ENCODE results near the gene BAG2.

BAG2 gene

DNA sequence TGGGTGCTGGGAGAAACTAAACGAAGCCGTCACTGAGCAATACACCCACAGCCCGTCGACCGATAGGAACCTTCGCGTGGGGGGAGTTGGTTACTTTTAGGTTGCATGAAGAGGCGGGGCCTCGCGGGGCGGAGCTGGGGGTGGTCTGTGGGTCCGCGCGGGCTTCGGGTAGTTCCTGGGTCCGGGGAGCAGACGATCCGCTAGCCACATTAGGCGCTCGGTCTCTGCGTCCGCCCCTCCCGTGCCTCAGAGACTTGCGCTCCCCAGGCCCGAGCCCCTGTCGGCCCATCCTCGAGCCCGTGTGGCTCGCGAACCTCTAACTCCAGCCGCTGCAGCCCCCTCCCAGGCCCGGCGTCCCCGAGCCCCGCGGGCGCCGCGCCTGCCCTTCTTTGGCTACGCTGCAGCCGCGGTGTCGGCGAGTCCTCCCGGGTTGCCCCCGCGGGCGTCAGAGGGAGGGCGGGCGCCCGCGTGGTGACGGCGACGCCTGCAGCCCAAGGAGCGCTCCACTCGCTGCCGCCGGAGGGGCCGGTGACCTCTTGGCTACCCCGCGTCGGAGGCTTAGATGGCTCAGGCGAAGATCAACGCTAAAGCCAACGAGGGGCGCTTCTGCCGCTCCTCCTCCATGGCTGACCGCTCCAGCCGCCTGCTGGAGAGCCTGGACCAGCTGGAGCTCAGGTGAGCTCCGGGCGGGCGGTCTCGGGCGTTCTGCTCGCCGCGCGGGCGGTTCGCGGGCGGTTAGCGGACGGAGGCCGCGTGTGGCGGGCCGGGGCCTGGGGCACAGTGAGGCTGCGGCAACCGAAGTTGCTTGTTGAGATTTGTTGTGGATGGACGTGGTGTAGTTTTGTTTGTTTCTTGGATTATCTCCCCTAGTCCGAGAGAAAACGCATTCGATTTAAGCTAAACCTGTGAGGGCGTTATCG, at the start of gene BAG2:
Gene BAG2, plus strand, starts transcription at position 191 of the 920 bp plus-strand sequence. Its CDS starts 372 bp downstream, at position 563.
- DNase-seq, result peak; percentile 84

DNA sequence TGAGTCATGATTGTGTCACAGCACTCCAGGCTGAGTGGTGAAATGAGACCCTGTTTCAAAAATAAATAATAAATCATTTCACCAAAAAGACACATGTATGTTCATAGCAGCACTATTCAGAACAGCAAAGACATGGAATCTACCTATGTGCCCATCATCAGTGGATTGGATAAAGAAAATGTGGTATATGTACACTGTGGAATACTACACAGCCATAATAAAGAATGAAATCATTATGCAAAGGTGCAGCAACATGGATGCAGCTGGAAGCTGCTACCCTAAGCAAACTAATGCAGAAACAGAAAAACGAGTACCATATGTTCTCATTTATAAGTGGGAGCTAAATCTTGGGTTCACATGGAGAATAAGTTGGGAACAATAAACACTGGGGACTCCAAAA, 49.0 kb upstream of the BAG2 start:
- no peak for DNase-seq

DNA sequence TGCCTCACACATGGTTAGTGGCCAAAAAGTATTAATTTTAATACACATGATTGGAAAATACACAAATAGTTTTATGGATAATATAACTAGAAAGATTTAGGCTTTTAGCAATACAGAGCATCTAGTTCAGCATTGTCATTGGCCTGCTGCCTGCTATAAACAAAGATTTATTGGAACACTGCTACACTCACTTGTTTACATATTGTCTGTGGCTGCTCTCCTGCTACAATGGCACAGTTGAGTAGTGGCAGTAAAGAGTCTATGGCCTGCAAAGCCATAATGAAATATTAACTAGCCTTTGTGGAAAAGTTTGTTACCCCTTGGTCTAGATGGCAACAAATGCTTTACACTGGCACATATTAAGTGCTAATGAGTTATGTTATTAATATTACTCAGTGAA, 44.4 kb upstream of the BAG2 start:
- DNase-seq, result no peak

DNA sequence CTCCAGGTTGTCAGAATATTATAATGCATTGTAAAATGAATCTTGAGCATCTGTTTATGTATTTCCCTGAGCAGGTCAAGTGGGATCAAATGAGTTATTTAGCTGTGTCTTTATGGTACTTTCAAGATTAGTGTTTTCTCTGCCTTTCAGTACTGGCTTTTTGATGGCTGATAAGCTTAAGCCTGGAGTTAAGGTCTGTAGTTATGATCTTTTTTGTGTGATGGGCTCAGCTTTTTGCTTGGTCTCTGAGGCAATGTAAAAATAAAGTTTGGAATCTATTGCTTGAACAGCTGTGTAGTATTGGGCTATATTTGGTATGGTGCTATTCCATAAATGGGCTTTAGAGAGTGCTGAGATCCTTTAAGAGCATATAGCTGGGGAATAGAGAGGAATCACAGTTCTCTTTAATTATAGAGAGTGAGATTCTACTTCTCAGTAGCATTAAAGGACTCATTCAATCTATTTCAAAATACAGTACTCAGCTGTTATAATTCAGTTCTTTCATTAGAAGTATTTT, 41.4 kb upstream of the BAG2 start:
- no peak for DNase-seq

DNA sequence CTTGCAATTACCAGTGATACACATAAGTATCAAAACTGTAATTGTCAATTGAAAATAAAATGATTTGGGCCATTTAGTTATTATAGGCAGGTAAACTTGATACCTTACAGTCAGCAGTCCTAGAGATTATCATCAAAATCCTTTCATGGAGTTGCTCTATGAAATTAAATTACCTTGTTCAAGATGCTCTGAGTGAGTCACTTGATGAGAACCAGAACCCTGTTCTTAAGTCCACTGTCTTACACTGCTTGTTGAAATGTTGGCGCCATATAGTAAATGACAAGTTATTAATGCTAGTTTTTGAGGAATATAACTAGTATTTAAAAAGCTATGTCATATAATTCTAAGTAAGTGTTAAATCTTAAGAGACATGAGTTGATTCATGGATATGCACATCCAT, 37.2 kb upstream of the BAG2 start:
- no peak for DNase-seq

DNA sequence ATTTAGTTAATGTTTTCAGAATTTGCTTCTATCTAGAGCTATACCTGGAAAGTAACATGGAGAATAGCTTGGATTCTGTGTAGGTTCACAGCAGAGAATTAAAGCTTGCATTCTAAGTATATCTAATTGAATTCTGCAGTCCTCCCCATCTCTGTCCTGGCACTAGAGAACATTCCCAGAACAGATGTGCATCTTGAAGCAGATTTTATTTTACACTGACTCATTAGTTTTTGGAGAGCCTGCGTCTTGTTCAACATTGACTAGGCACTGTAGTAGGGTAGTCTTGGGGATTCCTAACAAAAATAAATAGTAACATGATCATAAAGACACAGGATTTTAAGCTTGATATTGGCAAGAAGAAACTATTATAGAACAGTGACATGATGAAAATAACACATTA, 36.2 kb upstream of the BAG2 start:
- no peak for DNase-seq

DNA sequence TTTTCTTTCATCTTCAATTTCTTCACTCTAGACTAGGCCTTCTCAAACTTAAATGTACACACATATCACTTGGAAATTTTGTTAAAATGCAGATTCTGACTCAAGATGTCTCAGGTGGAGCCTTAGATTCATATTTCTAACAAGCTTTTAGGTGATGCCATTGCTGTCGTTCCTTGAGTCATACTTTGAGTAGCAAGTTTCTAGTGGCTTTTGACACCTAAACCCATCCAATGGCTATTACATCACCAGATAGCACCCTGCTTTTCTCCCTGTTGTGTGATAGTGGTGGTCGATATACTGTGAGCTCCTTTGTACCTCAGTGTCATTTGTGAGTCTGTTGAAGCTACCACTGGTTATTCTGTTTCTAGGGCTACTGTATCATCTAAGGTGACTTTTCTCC, 34.8 kb upstream of the BAG2 start:
- no peak for DNase-seq

DNA sequence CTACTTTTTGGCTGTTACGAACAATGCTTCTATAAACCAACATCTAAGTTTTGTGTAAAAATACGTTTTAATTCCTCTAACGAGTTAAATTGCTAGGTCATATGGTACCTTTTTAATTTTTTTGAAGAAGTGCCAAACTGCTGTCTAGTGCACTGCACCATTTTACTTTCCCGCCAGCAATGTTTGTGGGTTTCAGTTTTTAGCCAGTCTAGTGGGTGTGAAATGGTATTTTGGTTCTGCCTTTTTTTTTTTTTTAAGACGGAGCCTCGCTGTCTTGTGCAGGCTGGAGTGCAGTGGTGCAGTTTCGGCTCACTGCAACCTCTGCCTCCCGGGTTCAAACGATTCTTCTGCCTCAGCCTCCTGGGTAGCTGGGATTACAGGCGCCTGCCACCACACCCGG, 34.1 kb upstream of the BAG2 start:
- DNase-seq, result no peak

DNA sequence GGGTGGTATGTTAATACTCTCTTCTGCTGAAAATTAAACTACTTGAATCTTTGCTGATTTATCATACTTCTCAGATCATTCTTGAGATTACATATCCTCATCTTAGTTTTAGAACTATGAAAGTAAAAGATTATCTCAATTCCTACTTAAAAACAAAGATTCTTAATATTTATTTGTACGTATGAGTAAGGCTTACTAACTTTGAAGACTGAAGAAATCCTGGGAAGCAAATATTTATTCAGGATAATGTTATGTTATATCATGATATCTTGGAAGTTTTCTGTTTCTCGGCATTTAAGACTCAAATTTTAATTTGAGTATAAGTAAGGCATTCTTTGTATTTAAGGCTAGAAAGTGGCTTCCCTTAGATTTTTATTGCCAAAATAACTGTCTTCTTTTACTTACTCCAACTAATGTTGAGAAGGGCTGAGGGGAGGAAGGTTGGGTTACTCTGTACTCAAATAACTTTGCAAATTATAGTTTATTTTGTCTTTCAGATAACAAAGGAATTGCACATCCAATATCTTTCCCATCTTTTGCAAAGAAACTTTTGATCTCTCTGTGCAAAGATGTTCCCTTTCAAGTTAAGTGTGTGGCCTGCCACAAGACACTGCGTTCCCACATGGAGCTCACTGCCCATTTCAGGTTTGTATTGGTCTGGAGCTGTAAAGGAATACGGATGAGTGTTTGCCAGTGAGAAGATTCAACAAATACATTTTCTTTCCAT, 30.5 kb upstream of the BAG2 start:
- DNase-seq, result no peak

DNA sequence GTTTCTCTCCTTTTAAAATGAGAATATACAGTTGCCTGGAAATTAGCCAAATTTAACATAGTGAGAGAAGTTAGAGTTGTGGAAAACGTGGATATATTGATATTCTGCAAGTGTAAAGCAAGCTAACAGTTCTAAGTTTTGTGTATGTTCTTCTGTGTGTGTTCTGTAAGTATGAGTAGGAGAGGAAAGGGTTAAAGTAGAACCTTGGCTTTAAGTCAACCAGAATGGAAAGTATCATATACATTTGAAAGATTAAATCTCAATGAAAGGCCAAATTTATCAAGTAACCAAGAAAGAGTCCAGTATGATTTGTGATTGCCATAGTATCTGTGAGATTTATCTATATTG, 30.0 kb upstream of the BAG2 start:
- no peak for DNase-seq

DNA sequence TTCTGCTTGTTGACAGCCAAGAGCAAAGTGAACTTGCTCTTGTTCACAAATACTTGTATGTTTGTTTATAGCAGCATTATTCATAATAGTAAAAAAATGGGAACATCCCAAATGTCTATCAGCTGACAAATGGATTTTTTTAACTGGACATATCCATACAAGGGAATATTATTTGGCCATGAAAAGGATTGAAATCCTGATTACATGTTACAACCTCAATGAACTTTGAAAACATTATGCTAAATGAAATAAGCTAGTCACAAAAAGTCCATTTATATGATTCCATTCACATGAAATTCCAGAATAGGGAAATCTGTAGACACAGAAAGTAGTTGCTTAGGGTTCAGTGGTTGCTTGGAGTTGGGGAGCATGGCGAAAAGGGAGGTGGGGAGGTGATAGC, 28.4 kb upstream of the BAG2 start:
- no peak for DNase-seq

DNA sequence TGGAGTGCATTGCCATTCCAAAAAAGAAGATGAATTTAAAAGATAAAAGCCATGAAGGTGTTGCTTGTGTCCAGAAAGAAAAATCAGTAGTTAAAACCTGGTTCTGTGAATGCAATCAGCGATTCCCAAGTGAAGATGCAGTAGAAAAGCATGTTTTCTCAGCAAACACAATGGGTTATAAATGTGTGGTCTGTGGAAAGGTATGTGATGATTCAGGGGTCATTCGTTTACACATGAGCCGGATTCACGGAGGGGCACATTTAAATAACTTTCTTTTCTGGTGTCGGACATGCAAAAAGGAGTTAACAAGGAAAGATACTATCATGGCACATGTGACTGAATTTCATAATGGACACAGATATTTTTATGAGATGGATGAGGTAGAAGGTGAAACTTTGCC, 24.7 kb upstream of the BAG2 start:
- no peak for DNase-seq

DNA sequence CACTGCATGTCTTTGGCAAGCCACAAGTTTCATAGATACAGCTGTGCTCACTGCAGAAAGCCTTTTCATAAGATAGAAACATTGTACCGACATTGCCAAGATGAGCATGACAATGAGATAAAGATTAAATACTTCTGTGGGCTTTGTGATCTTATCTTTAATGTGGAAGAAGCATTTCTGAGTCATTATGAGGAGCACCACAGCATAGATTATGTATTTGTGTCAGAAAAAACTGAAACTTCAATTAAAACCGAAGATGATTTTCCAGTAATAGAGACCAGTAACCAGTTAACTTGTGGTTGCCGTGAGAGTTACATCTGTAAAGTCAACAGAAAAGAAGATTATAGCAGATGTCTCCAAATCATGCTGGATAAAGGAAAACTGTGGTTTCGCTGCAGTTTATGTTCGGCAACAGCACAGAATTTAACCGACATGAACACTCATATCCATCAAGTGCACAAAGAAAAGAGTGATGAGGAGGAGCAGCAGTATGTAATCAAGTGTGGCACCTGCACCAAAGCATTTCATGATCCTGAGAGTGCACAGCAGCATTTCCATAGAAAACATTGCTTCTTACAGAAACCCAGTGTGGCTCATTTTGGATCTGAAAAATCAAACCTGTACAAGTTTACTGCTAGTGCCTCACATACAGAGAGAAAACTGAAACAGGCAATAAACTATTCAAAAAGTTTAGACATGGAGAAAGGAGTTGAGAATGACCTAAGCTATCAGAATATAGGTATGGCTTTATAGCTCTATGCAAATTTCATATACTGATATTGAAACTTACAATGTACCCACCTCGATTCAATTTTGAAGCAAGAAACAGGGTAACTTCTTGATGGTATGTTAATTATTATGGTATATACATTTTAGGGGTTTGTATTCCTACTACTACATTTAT, 23.9 kb upstream of the BAG2 start:
- no peak for DNase-seq

DNA sequence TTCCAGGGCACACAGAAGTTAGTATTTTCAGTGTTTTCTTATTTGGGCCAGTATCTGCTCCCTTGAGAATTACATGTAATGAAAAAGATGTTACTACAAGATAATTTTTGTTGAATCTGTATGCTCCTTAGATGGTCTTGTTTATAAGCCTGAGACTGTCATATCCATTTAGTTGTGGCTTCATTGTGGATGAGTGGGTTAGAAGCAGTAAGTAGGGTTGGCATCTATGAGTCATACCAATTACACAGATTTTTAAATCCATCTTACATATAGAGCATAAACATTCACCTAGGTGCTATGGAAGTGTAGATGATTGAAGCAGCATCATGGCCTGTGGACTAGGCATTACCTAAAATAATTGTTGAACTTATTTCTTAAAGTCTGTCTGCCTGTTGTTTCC, 13.5 kb upstream of the BAG2 start:
- no peak for DNase-seq

DNA sequence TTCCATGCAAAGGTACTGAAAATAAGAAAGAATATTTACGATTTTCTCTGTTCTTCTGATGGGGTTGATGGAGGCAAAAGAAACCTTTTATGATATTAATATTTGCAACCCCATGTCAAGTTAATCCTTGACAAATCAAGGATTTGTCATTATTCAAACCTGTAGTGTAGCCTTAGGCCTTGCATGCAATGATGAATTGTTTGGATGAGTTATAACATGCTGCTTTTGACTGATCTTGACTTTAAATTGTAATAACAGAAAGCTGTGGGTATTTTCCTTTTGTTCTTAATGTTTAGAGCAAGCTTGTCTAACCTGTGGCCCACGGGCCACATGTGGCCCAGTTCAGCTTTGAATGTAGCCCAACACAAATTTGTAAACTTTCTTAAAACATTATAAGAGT, 13.0 kb upstream of the BAG2 start:
- no peak for DNase-seq

DNA sequence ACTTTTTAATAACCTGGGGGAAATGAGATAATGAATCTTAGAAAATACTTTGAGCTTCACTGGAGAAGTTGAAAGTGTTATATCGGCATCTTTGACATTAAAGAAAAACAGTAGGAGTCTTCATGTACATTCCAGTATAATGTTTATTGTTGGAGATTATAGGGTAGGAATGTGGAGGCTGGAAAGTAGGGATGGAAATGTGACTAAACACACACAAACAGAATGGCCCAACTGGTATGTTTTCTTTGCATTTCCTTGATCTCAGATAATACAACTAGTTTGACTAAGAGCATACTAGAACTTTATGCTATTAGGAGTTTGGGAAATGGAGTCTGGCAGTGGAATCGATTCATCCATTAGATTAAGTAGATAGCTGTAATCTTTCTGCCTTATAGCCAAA, 10.1 kb upstream of the BAG2 start:
- DNase-seq, result no peak

DNA sequence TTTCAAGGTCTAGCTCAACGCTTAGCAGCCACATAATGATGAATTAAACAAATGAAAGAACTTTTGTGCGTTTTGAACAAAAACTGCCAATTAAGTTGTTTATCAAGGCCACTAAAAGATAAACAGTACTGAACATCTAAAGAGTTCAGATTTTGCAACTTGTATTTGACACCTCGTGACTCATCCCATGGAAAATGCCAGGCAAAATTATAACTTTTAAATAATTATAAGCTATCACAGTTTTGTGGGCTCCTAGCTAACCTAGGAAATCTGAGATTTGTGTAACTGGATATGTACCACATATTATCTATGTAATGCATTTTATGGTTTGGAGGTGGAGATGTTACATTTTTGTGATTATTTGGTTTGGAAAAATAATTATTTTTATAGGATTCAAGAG, 9.6 kb upstream of the BAG2 start:
- no peak for DNase-seq

DNA sequence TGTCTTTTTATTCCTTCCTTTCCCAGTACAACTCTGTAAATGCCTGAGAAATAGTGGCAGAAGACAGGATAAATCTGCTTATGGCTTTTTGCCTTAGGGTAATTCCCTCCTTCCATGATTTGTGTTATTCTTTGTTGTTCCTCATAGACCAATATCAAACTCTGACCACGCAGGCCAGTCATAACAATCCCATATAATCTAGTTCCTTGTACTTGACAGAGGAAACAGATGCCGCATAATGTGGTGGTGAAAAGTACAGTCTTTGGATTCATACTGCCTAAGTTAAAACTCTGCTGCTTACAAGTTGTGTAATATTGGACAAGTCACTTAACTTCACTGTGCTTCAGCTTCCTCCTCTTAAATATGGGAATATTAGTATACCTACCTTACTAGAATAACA, 8.2 kb upstream of the BAG2 start:
- DNase-seq, result no peak

DNA sequence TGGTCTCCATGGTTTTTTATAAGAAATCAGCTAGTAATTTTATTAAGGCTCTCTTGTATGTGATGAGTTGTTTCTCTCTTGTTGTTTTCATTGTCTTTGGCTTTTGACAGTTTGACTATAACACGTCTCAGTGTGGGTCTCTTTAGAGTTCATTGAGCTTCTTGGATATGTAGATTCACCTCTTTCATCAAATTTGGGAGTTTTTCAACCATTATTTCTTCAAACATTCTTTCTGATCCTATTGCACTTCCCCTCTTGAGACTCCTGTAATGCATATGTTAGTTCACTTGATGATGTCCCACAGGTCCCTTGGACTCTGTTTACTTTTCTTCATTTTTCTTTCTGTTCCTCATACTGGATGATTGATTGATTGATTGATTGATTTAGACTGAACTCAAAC, 7.0 kb upstream of the BAG2 start:
- DNase-seq, result no peak

DNA sequence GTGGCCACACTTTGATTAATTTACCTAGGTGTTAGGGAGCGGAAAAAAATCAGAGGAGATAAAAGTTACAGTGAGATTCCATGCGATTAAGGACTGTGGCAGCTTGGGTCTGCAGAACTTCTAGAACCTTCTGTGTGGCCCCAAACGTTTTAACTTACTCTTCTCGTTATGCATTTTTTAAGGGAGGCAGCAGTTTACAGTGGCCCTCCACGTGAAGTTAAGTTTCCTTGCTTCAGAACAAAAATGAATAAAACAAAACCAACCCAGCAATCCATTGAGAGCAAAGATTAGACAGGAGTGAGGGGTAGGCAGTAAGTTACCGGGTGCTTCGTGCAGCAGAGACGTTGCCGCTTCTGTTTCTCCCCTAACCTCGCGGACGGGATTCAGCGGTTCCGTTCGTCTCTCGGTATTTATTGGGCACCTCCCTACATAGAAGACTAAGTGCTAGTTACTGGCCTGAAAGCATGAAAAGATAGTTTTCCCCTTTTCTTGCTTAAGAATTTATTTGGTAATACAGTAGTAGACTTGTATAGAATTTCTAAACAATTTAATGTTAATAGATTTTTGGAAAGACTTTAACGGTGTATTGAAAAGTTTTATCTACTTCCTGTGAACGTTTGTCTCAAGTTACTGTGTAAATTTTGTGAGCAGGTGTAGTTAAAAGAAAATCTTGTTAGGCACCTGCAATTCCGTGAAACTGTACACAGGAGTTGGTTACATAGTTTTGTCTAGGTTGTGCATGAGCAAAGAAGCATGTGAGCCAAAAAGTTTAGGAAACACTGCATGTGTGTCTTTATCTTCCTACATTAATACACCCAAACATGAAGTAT, 1.1 kb downstream of the BAG2 start:
- DNase-seq, result peak; percentile 10

DNA sequence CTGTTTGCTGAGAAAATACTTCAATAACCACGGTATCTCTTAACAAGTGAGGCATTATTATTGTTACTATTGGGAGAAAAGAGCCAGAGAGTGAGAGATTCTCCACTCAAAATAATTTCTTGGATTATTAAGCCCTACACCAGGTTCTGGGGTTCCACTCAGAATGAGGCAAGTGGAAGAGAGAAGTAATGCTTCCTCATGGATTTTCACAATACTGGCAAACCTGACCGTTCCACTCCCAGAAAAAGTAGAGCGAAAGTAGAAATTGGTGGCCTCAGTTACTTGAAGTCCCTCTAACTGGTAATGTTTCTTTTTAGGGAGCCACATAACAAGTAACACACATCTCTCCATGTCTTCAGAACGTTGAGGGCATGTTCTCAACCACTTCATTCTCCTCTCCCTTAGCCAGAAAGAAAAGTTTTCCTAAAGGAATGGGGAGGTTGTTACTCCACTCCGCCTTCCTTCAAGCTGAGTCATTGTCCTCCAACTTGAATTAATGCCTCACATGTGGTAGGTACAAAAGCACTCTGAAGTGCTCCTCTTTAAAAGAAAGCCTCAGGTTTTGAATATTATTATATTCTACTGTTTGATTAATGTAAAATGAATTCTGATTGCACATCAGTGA, 1.9 kb downstream of the BAG2 start:
- no peak for DNase-seq

DNA sequence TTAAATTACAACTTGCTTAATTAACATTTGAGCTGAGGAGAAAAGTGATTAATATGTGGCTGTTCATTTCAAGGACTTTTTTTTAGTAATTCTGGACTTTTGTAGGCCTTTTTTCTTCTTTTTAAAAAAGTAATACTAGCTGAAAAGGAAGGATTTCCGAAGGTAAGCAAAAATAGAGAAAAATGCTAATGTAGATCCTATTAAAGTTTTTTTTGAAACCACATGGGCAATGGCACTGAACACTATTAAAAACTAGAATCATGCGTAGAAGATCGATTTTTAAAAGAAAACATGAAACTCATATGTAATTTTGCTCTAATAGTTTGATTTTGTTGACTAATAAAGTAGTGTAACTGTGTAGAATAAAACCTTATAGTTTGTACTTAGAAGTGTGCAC, 2.4 kb downstream of the BAG2 start:
- no peak for DNase-seq
